ENCODE measurements around the gene KLK5. TPM values are rescaled to one million over a fixed set of nuclear protein-coding genes. Genes with fewer than 3 reads are reported as not detected.

The KLK5 gene
- polyA plus RNA-seq, 1 donor (not counting 4 experiments of a cell fraction or from before 2014, with no cell fraction given) = 477 TPM

GRCh38 chr19:50964266-50964665 lies 11.4 kb upstream of the KLK5 start:
- Histone ChIP-seq H3K9me1 (ENCODE audit: control insufficient read depth, extremely low read depth, insufficient read depth, low read length) (no peaks in the 10 kb centered on the region), H3K27ac (ENCODE audit: control insufficient read depth, insufficient read depth, low read length) (no peak overlapping the region), H3K4me2 (ENCODE audit: control insufficient read depth, extremely low read depth, insufficient read depth, low read depth, low read length) (no peak overlapping the region), H3K9me3 (ENCODE audit: control insufficient read depth, low read depth, low read length) (peaks cover 3% of the 10 kb centered on the region), H3K36me3 (ENCODE audit: control insufficient read depth in 2 of 2, extremely low read depth in 1 of 2, insufficient read depth in 2 of 2, low read length in 2 of 2) (no peaks in the 10 kb centered on the region), H4K20me1 (ENCODE audit: control insufficient read depth, extremely low read depth, insufficient read depth, low read length) (no peaks in the 10 kb centered on the region), H3K9ac (ENCODE audit: control insufficient read depth, extremely low read depth, insufficient read depth, low read length) (no peak overlapping the region), H3K4me3 (ENCODE audit: control insufficient read depth in 2 of 3, extremely low read depth in 1 of 3, insufficient read depth in 2 of 3, low read depth in 1 of 3, low read length in 3 of 3) (no peak overlapping the region), H3K27me3 (ENCODE audit: control insufficient read depth, extremely low read depth, insufficient read depth, low read length) (no peaks in the 10 kb centered on the region), H3K79me2 (ENCODE audit: control insufficient read depth, insufficient read depth, low read length) (no peaks in the 10 kb centered on the region), H3K4me1 (ENCODE audit: control insufficient read depth, extremely low read depth, insufficient read depth, low read length) (peaks cover 11% of the 10 kb centered on the region), H2AFZ (ENCODE audit: control insufficient read depth, low read length) (no peak overlapping the region)
- dilution Hi-C loops (cut with MboI; ENCODE audit: extremely low pct_ligation_motif_present, low sequenced_read_pairs) = no loop called here
- TF ChIP-seq EZH2 (IDR thresholded peaks at IDR 0.05; ENCODE audit: low read length) = no peak
- TF ChIP-seq CTCF (optimal IDR thresholded peaks at IDR 0.05 in 1 of 3, IDR thresholded peaks at IDR 0.05 in 1 of 3, conservative IDR thresholded peaks at IDR 0.05 in 1 of 3; ENCODE audit: extremely low read depth in 1 of 3, insufficient read depth in 2 of 3, low read length in 3 of 3) = no peak
- FAIRE-seq (no peak), DNase-seq (ENCODE audit: low read depth, low spot score) (no peak)

- dilution Hi-C loops (cut with MboI; ENCODE audit: extremely low pct_ligation_motif_present, low sequenced_read_pairs) = no loop called here
- Histone ChIP-seq H4K20me1 (ENCODE audit: control insufficient read depth, extremely low read depth, insufficient read depth, low read length) (no peaks in the 10 kb centered on the region), H3K4me3 (ENCODE audit: control insufficient read depth in 2 of 3, extremely low read depth in 1 of 3, insufficient read depth in 2 of 3, low read depth in 1 of 3, low read length in 3 of 3) (no peak overlapping the region), H3K4me1 (ENCODE audit: control insufficient read depth, extremely low read depth, insufficient read depth, low read length) (peaks cover 3% of the 10 kb centered on the region), H3K4me2 (ENCODE audit: control insufficient read depth, extremely low read depth, insufficient read depth, low read depth, low read length) (no peak overlapping the region), H3K27me3 (ENCODE audit: control insufficient read depth, extremely low read depth, insufficient read depth, low read length) (peaks cover 4% of the 10 kb centered on the region), H3K27ac (ENCODE audit: control insufficient read depth, insufficient read depth, low read length) (no peak overlapping the region), H3K36me3 (ENCODE audit: control insufficient read depth in 2 of 2, extremely low read depth in 1 of 2, insufficient read depth in 2 of 2, low read length in 2 of 2) (no peaks in the 10 kb centered on the region), H3K9ac (ENCODE audit: control insufficient read depth, extremely low read depth, insufficient read depth, low read length) (no peak overlapping the region), H3K9me1 (ENCODE audit: control insufficient read depth, extremely low read depth, insufficient read depth, low read length) (no peaks in the 10 kb centered on the region), H2AFZ (ENCODE audit: control insufficient read depth, low read length) (no peak overlapping the region), H3K9me3 (ENCODE audit: control insufficient read depth, low read depth, low read length) (peaks cover 3% of the 10 kb centered on the region), H3K79me2 (ENCODE audit: control insufficient read depth, insufficient read depth, low read length) (no peaks in the 10 kb centered on the region)
- TF ChIP-seq CTCF (optimal IDR thresholded peaks at IDR 0.05 in 1 of 3, IDR thresholded peaks at IDR 0.05 in 1 of 3, conservative IDR thresholded peaks at IDR 0.05 in 1 of 3; ENCODE audit: extremely low read depth in 1 of 3, insufficient read depth in 2 of 3, low read length in 3 of 3) (no peak), EZH2 (IDR thresholded peaks at IDR 0.05; ENCODE audit: low read length) (no peak)
- FAIRE-seq (no peak), DNase-seq (ENCODE audit: low read depth, low spot score) (no peak)
Measured at GRCh38 chr19:50963381-50963780, 10.5 kb upstream of the KLK5 start.

All from keratinocyte (primary cell).